HEK293 (cell line): Measurements from ENCODE around the gene CACNB2.

ENCODE experiments used
- CTCF ChIA-PET: fragments of 350-600 bp; formaldehyde crosslinking; extraction: SDS; loops from one replicate; lab custom pipeline; 2021; ENCODE audit warnings: antibody characterized with exemption; lab: Yijun Ruan, JAX
- POLR2A ChIA-PET: fragments of 300-600 bp; formaldehyde crosslinking; extraction: SDS; loops from one replicate; lab custom pipeline; 2020; ENCODE audit warnings: antibody characterized with exemption, inconsistent platforms; lab: Yijun Ruan, JAX
- H3K27ac ChIP-seq: fragments of 200-500 bp; sonication (Bioruptor generic); 2 replicates; pipeline ENCODE4 v1.5.1; 2014; ENCODE audit warnings: low read depth, low read length, control low read depth, inconsistent platforms; ENCODE audit errors: extremely low read depth
- H3K36me3 ChIP-seq, 2 experiments: fragments of 200-500 bp in 1 of 2; sonication (Bioruptor generic) in 1 of 2; 1 replicate in 1 of 2; 2 replicates in 1 of 2; pipeline ENCODE4 v1.5.1; 2014 to 2017; ENCODE audit warnings: inconsistent platforms in 2 of 2, low read length in 2 of 2; ENCODE audit not compliant: control insufficient read depth in 2 of 2, insufficient read depth in 1 of 2
- H3K4me1 ChIP-seq: fragments of 200-500 bp; sonication (Bioruptor generic); 2 replicates; pipeline ENCODE4 v1.5.1; 2014; ENCODE audit warnings: mild to moderate bottlenecking, low read length, inconsistent platforms; ENCODE audit not compliant: control insufficient read depth, insufficient read depth
- H3K4me3 ChIP-seq: 2 replicates; pipeline ENCODE4 v1.5.1; 2011; ENCODE audit warnings: low read depth, mild to moderate bottlenecking, control low read depth, low read length, moderate library complexity
- H3K9me3 ChIP-seq: fragments of 200-500 bp; sonication (Bioruptor generic); 2 replicates; pipeline ENCODE4 v1.5.1; 2014; ENCODE audit warnings: low read depth, low read length, inconsistent platforms; ENCODE audit not compliant: control insufficient read depth, insufficient read depth
- GLI2 ChIP-seq: fragments of 450-650 bp; formaldehyde crosslinking; IDR thresholded peaks from 2 replicates; pipeline ENCODE4; 2017; ENCODE audit warnings: missing biosample characterization, missing genetic modification characterization, low read depth, borderline replicate concordance
- GLI4 ChIP-seq: fragments of 450-650 bp; formaldehyde crosslinking; IDR thresholded peaks from 2 replicates; pipeline ENCODE4 v1.5.1; 2016; ENCODE audit warnings: missing biosample characterization, missing genetic modification characterization
- HOXA7 ChIP-seq: sonication (generic); formaldehyde crosslinking; IDR thresholded peaks from 2 replicates; pipeline ENCODE4 v1.8.1; 2022; ENCODE audit warnings: missing genetic modification reagents, borderline replicate concordance
- INSM2 ChIP-seq: fragments of 450-650 bp; formaldehyde crosslinking; IDR thresholded peaks from 2 replicates; pipeline ENCODE4 v1.5.1; 2016; ENCODE audit warnings: missing biosample characterization, missing genetic modification characterization
- PRDM6 ChIP-seq: fragments of 450-650 bp; formaldehyde crosslinking; IDR thresholded peaks from 2 replicates; pipeline ENCODE4 v1.5.1; 2017; ENCODE audit warnings: missing biosample characterization, missing genetic modification characterization
- TRIM28 ChIP-seq: IDR thresholded peaks from 2 replicates; pipeline ENCODE4 v1.6.1; 2011; ENCODE audit warnings: low read length, control low read depth, borderline replicate concordance
- ZBTB11 ChIP-seq: fragments of 450-650 bp; formaldehyde crosslinking; conservative IDR thresholded peaks from 2 replicates; pipeline ENCODE4 v1.5.1; 2016; ENCODE audit warnings: low read depth, missing biosample characterization, missing genetic modification characterization
- ZBTB6 ChIP-seq: fragments of 450-650 bp; formaldehyde crosslinking; IDR thresholded peaks from 2 replicates; pipeline ENCODE4 v1.5.1; 2017; ENCODE audit warnings: missing biosample characterization, missing genetic modification characterization
- ZBTB8A ChIP-seq: fragments of 450-650 bp; formaldehyde crosslinking; IDR thresholded peaks from 2 replicates; pipeline ENCODE4 v1.5.1; 2016; ENCODE audit warnings: missing biosample characterization, missing genetic modification characterization
- ZNF132 ChIP-seq: fragments of 450-650 bp; formaldehyde crosslinking; IDR thresholded peaks from 2 replicates; pipeline ENCODE4 v1.5.1; 2017; ENCODE audit warnings: missing biosample characterization, missing genetic modification characterization, borderline replicate concordance
- ZNF146 ChIP-seq: fragments of 450-650 bp; formaldehyde crosslinking; IDR thresholded peaks from 2 replicates; pipeline ENCODE4 v1.5.1; 2016; ENCODE audit warnings: missing biosample characterization, missing genetic modification characterization
- ZNF19 ChIP-seq: fragments of 450-650 bp; formaldehyde crosslinking; IDR thresholded peaks from 2 replicates; pipeline ENCODE4; 2016; ENCODE audit warnings: missing biosample characterization, missing genetic modification characterization, low read depth
- ZNF202 ChIP-seq: fragments of 450-650 bp; formaldehyde crosslinking; IDR thresholded peaks from 2 replicates; pipeline ENCODE4 v1.5.1; 2016; ENCODE audit warnings: missing biosample characterization, missing genetic modification characterization, borderline replicate concordance
- ZNF239 ChIP-seq: fragments of 450-650 bp; formaldehyde crosslinking; IDR thresholded peaks from 2 replicates; pipeline ENCODE4 v1.5.1; 2016; ENCODE audit warnings: missing biosample characterization, missing genetic modification characterization
- ZNF391 ChIP-seq: fragments of 450-650 bp; formaldehyde crosslinking; IDR thresholded peaks from 2 replicates; pipeline ENCODE4 v1.5.1; 2016; ENCODE audit warnings: low read depth, missing biosample characterization, missing genetic modification characterization, borderline replicate concordance
- ZNF449 ChIP-seq: fragments of 450-650 bp; formaldehyde crosslinking; IDR thresholded peaks from 2 replicates; pipeline ENCODE4 v1.5.1; 2017; ENCODE audit warnings: missing biosample characterization, mild to moderate bottlenecking, missing genetic modification characterization, moderate library complexity
- ZNF530 ChIP-seq: fragments of 450-650 bp; formaldehyde crosslinking; IDR thresholded peaks from 2 replicates; pipeline ENCODE4 v1.5.1; 2016; ENCODE audit warnings: low read depth, missing biosample characterization, missing genetic modification characterization
- ZNF777 ChIP-seq: fragments of 450-650 bp; formaldehyde crosslinking; IDR thresholded peaks from 2 replicates; pipeline ENCODE4 v1.5.1; 2017; ENCODE audit warnings: missing biosample characterization, missing genetic modification characterization, borderline replicate concordance
- ZNF843 ChIP-seq: fragments of 450-650 bp; formaldehyde crosslinking; IDR thresholded peaks from 2 replicates; pipeline ENCODE4 v1.5.1; 2016; ENCODE audit warnings: missing biosample characterization, missing genetic modification characterization

The CACNB2 gene

GRCh38 chr10:18308600-18308999, 168.4 kb downstream of the CACNB2 start:
- Histone ChIP-seq H3K4me1 (no peaks in the 10 kb centered on the region), H3K4me3 (no peak overlapping the region), H3K36me3 (no peaks in the 10 kb centered on the region), H3K9me3 (no peaks in the 10 kb centered on the region), H3K27ac (no peak overlapping the region)
- CTCF ChIA-PET = no interaction called here
- POLR2A ChIA-PET = no interaction called here
- no peak for TF ChIP-seq HOXA7 (CRISPR knock-in tag)

GRCh38 chr10:18310761-18311160, 170.5 kb downstream of the CACNB2 start:
- TF ChIP-seq HOXA7 (CRISPR knock-in tag) = no peak
- no peak for TF ChIP-seq TRIM28
- TF ChIP-seq ZNF530 (tag by site-specific recombination) = no peak
- TF ChIP-seq ZNF19 (tag by site-specific recombination) = no peak
- TF ChIP-seq GLI4 = no peak
- TF ChIP-seq ZNF449 (tag by site-specific recombination) = no peak
- TF ChIP-seq ZNF239 = no peak
- TF ChIP-seq ZNF843 = no peak
- no peak for TF ChIP-seq ZNF777 (tag by site-specific recombination)
- no peak for TF ChIP-seq ZBTB6 (tag by site-specific recombination)
- no peak for TF ChIP-seq ZBTB11 (tag by site-specific recombination)
- no peak for TF ChIP-seq ZNF146 (tag by site-specific recombination)
- no peak for TF ChIP-seq ZNF132 (tag by site-specific recombination)
- no peak for TF ChIP-seq ZNF202
- no peak for TF ChIP-seq GLI2
- TF ChIP-seq PRDM6 (tag by site-specific recombination) = no peak
- no peak for TF ChIP-seq ZNF391 (tag by site-specific recombination)
- TF ChIP-seq ZBTB8A = no peak
- no peak for TF ChIP-seq INSM2 (tag by site-specific recombination)
- Histone ChIP-seq H3K9me3 (no peaks in the 10 kb centered on the region), H3K4me3 (no peak overlapping the region), H3K4me1 (no peaks in the 10 kb centered on the region), H3K36me3 (no peaks in the 10 kb centered on the region), H3K27ac (no peak overlapping the region)
- ChIA-PET POLR2A (no interaction called here), CTCF (interaction anchor here (0.6 to 0.7 kb wide), 2 partner anchors 15 to 419 kb away, joined by 3 read pairs; no protein-coding TSS in a partner anchor)
